NT2/D1 (cell line): Measurements from ENCODE around the gene CRYL1.

Source experiments
- SUZ12 ChIP-seq: IDR thresholded peaks from 2 replicates; pipeline ENCODE4 v1.6.1; 2011; ENCODE audit not compliant: insufficient read length, insufficient read depth; ENCODE audit errors: extremely low read depth
- YY1 ChIP-seq: IDR thresholded peaks from 2 replicates; pipeline ENCODE4 v1.6.1; 2011; ENCODE audit not compliant: insufficient read length, insufficient read depth
- ZNF274 ChIP-seq: IDR thresholded peaks from 2 replicates; pipeline ENCODE4 v1.6.1; 2011; ENCODE audit warnings: mild to moderate bottlenecking, low read depth, low read length

GRCh38 chr13:20525144-20525600 lies 485 bp downstream of the CRYL1 start:
- TF ChIP-seq SUZ12 (no peak), ZNF274 (no peak), YY1 (no peak)
